Embryonic facial prominence (tissue), 1 donor: ENCODE data around the gene RCAN2.

Experiments
- DNase-seq: peaks from one replicate; pipeline ENCODE4 v3.0.0-alpha.2; 2016; ENCODE audit errors: extremely low spot score

Gene RCAN2

GRCh38 chr6:46491201-46491627, at the start of gene RCAN2:
RCAN2 (minus strand) TSS chr6:46491449.
- DNase-seq: peak; percentile 7

- DNase-seq: no peak
Measured at GRCh38 chr6:46539866-46540265, 48.6 kb upstream of the RCAN2 start.

- DNase-seq: no peak
Measured at GRCh38 chr6:46538800-46539480, 47.7 kb upstream of the RCAN2 start.

GRCh38 chr6:46530896-46531295, 39.6 kb upstream of the RCAN2 start:
- DNase-seq: no peak

GRCh38 chr6:46528961-46529750, 37.9 kb upstream of the RCAN2 start:
- no peak for DNase-seq

GRCh38 chr6:46526607-46527006, 35.4 kb upstream of the RCAN2 start:
- no peak for DNase-seq

- no peak for DNase-seq
Measured at GRCh38 chr6:46525583-46525982, 34.3 kb upstream of the RCAN2 start.

- DNase-seq: no peak
Measured at GRCh38 chr6:46521464-46521971, 30.3 kb upstream of the RCAN2 start.

GRCh38 chr6:46517202-46517601, 26.0 kb upstream of the RCAN2 start:
- DNase-seq: no peak

GRCh38 chr6:46513533-46513932, 22.3 kb upstream of the RCAN2 start:
- DNase-seq: no peak

- DNase-seq: no peak
Measured at GRCh38 chr6:46511320-46511719, 20.1 kb upstream of the RCAN2 start.

GRCh38 chr6:46510651-46511050, 19.4 kb upstream of the RCAN2 start:
- no peak for DNase-seq

GRCh38 chr6:46509981-46510510, 18.8 kb upstream of the RCAN2 start:
- DNase-seq: no peak

GRCh38 chr6:46509063-46509462, 17.8 kb upstream of the RCAN2 start:
- DNase-seq: no peak

GRCh38 chr6:46507426-46507825, 16.2 kb upstream of the RCAN2 start:
- DNase-seq: no peak

GRCh38 chr6:46505693-46506512, 14.7 kb upstream of the RCAN2 start:
- DNase-seq: no peak

- no peak for DNase-seq
Measured at GRCh38 chr6:46504242-46504641, 13.0 kb upstream of the RCAN2 start.

- DNase-seq: no peak
Measured at GRCh38 chr6:46502486-46503119, 11.4 kb upstream of the RCAN2 start.

- no peak for DNase-seq
Measured at GRCh38 chr6:46501136-46502089, 10.2 kb upstream of the RCAN2 start.

GRCh38 chr6:46500382-46500781, 9.1 kb upstream of the RCAN2 start:
- DNase-seq: no peak
